GM20431 (cell line): ENCODE measurements around the gene COL7A1.

Experiments
- in situ Hi-C: fragments of 300-500 bp; cut with MseI, MboI; formaldehyde crosslinking; loops from one replicate; pipeline ENCODE4 v1.15.0; 2020; ENCODE audit warnings: low sequenced_read_pairs; ENCODE audit not compliant: unreplicated experiment

The COL7A1 gene

GRCh38 chr3:48514431-48515227, 80.5 kb downstream of the COL7A1 start:
- in situ Hi-C loops, result no loop called here
